ENCODE measurements around the gene CDS1.
"Not testable (repeated sequence)": the region's sequence is repeated elsewhere in the genome, so short reads cannot be mapped to it uniquely, and the experiment has no call there.

CDS1 gene

DNA sequence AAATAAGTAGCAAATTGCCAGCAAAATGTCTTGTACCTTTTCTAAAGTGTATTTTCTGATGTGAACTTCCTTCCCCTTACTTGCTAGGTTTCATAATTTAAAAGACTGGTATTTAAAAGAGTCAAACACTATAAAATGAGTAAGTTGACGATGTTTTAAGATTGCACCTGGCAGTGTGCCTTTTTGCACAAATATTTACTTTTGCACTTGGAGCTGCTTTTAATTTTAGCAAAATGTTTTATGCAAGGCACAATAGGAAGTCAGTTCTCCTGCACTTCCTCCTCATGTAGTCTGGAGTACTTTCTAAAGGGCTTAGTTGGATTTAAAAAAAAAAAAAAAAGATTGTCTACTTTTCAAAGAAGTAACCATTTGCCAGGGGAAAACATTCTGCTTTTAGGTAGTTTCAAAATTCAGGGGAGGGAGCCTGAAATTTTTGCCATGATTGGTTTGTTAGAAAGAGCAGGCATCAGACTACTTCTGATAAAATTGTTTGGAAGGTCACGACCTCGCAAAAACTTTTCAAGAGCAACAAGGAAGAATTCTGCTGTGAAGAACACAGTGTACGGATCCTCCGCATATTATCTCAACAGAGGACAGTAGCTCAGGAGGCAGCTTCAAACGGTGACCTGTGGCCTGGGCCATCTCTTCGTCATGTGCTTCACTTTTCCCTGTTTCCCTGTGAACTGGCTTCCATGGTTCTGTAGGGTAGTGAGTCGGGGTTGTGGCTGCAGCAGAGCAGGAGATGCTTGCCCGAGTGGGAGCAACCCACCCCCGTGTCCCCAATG, 66.1 kb downstream of the CDS1 start:
- no peaks in the 10 kb centered on the region for H3K36me3 ChIP-seq (ENCODE audit: control insufficient read depth, insufficient read depth, low read length)
- H3K4me3 ChIP-seq (ENCODE audit: low read depth, low read length) = no peak overlapping the region
- no peaks in the 10 kb centered on the region for H3K9me3 ChIP-seq (ENCODE audit: control insufficient read depth, insufficient read depth, low read length)
- peaks cover 21% of the 10 kb centered on the region for H3K4me1 ChIP-seq (ENCODE audit: control insufficient read depth, insufficient read depth, low read length)
- no peaks in the 10 kb centered on the region for H3K27me3 ChIP-seq (ENCODE audit: control insufficient read depth, insufficient read depth, low read length)
- no peak overlapping the region for H3K9ac ChIP-seq (ENCODE audit: low read depth, low read length)

DNA sequence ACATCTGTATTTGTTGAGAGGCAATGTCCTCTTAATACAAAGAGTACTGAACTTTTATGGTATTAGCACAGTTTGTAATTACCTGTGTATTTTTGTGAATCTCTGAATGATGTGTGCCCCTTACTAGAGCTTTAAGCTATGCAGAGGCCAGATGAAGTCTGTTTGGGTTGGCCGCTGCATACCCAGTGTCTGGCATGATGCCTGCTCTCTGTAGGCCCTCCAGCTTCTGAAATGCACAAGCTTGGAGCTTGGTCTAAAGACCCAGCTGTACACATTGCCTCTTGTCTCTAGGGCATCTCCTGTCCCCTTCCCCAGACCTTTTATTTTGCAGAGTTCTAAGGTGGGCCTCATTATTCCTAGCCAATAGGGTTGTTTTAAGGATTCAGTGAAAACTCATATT, 68.6 kb downstream of the CDS1 start:
- Histone ChIP-seq H3K4me3 (ENCODE audit: low read depth, low read length) (no peak overlapping the region), H3K9me3 (ENCODE audit: control insufficient read depth, insufficient read depth, low read length) (no peaks in the 10 kb centered on the region), H3K27me3 (ENCODE audit: control insufficient read depth, insufficient read depth, low read length) (no peaks in the 10 kb centered on the region), H3K9ac (ENCODE audit: low read depth, low read length) (no peak overlapping the region), H3K36me3 (ENCODE audit: control insufficient read depth, insufficient read depth, low read length) (no peaks in the 10 kb centered on the region), H3K4me1 (ENCODE audit: control insufficient read depth, insufficient read depth, low read length) (peaks cover 21% of the 10 kb centered on the region)

DNA sequence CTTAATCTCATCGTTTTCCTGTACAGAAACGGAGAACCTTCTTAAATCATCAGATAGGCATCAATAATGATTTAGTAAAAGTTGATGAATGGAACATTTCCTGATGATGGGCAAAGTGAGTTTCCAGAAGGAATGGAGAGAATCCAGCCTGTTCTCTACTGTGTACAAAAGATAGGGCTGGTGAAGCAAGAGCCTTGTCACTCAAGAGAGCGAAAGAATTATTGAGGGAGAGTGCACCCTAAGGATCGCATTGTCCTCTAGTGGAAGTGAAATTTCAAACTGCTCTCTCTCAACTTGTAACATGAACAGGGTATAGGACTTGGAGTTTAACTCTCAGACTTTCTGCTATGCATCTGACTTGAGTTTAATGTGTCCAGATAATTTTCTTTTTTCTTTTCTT, 69.6 kb downstream of the CDS1 start:
- peaks cover 15% of the 10 kb centered on the region for H3K4me1 ChIP-seq (ENCODE audit: control insufficient read depth, insufficient read depth, low read length)
- H3K9me3 ChIP-seq (ENCODE audit: control insufficient read depth, insufficient read depth, low read length) = no peaks in the 10 kb centered on the region
- no peak overlapping the region for H3K4me3 ChIP-seq (ENCODE audit: low read depth, low read length)
- H3K36me3 ChIP-seq (ENCODE audit: control insufficient read depth, insufficient read depth, low read length) = no peaks in the 10 kb centered on the region
- H3K9ac ChIP-seq (ENCODE audit: low read depth, low read length) = no peak overlapping the region
- H3K27me3 ChIP-seq (ENCODE audit: control insufficient read depth, insufficient read depth, low read length) = no peaks in the 10 kb centered on the region

DNA sequence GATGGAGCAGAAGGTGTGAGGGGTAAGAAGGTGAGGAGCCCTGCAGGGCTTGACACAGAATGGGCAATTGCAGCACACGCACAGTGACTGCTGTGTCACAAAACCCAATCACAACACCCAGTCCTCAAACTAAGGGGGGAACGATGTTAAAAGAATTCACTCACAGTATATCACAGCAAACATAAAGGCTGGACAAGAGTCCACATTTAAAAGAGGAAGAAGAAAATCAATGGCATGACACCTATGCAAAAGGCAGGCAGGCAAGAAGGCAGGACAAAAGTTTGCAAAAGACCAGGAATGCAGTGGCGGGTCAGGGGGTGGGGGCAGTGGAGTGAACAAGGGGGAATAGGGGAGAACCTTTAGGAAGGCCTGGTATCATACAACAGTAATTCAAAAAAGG, 77.7 kb downstream of the CDS1 start:
- H3K4me1 ChIP-seq (ENCODE audit: control insufficient read depth, insufficient read depth, low read length) = no peaks in the 10 kb centered on the region
- H3K9me3 ChIP-seq (ENCODE audit: control insufficient read depth, insufficient read depth, low read length) = peaks cover 7% of the 10 kb centered on the region
- no peak overlapping the region for H3K9ac ChIP-seq (ENCODE audit: low read depth, low read length)
- H3K4me3 ChIP-seq (ENCODE audit: low read depth, low read length) = no peak overlapping the region
- no peaks in the 10 kb centered on the region for H3K27me3 ChIP-seq (ENCODE audit: control insufficient read depth, insufficient read depth, low read length)
- H3K36me3 ChIP-seq (ENCODE audit: control insufficient read depth, insufficient read depth, low read length) = no peaks in the 10 kb centered on the region

DNA sequence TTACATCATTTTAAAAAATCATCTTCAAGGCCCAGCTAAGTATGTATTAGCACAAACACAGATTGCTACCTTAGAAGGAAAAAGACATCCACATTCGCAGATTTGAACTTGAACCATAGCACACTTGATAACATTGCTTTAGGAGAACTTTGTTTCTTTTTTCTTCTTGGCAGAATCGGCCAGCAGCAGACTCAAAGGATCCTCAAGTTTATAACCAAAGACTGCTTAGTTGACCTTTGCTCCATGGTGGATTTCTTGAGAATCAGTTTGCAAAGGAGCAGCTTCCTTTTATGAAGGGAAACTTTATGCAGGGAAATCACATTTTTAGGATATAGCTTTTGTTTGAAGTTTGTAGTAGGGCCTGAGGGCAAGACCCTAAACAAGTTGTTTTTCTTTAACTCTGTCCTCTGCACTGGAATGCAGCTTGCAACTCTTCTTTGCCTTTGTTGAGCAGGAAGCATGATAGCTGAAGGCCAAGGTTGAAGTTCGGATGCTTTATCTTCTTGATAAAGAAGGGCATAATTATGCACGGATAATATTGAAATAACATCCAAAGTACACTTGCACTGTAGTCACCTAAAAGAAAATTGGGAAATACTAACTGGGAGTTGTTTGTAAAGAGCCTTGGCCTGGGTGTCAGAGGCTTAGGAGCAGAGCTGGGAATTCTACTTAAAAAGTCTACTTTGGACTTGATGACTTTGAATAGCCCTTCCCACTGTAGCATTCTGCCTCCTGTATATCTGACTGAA, 78.4 kb downstream of the CDS1 start:
- H3K36me3 ChIP-seq (ENCODE audit: control insufficient read depth, insufficient read depth, low read length) = no peaks in the 10 kb centered on the region
- H3K27me3 ChIP-seq (ENCODE audit: control insufficient read depth, insufficient read depth, low read length) = no peaks in the 10 kb centered on the region
- H3K9ac ChIP-seq (ENCODE audit: low read depth, low read length) = no peak overlapping the region
- no peaks in the 10 kb centered on the region for H3K4me1 ChIP-seq (ENCODE audit: control insufficient read depth, insufficient read depth, low read length)
- H3K9me3 ChIP-seq (ENCODE audit: control insufficient read depth, insufficient read depth, low read length) = peaks cover 7% of the 10 kb centered on the region
- no peak overlapping the region for H3K4me3 ChIP-seq (ENCODE audit: low read depth, low read length)

DNA sequence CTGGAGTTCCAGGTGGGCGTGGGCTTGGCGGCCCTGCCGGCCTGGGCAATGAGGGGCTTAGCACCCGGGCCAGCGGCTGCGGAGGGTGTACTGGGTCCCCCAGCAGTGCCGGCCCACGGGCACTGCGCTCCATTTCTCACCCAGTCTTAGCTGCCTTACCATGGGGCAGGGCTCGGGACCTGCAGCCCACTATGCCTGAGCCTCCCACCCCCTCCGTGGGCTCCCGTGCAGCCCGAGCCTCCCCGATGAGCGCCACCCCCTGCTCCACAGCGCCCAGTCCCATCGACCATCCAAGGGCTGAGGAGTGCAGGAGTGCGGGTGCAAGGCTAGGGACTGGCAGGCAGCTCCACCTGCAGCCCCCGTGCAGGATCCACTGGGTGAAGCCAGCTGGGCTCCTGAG, 81.8 kb downstream of the CDS1 start:
- not testable (repeated sequence) for H3K36me3 ChIP-seq (ENCODE audit: control insufficient read depth, insufficient read depth, low read length); H3K4me1 ChIP-seq (ENCODE audit: control insufficient read depth, insufficient read depth, low read length); H3K27me3 ChIP-seq (ENCODE audit: control insufficient read depth, insufficient read depth, low read length); H3K9me3 ChIP-seq (ENCODE audit: control insufficient read depth, insufficient read depth, low read length); H3K9ac ChIP-seq (ENCODE audit: low read depth, low read length); H3K4me3 ChIP-seq (ENCODE audit: low read depth, low read length)

DNA sequence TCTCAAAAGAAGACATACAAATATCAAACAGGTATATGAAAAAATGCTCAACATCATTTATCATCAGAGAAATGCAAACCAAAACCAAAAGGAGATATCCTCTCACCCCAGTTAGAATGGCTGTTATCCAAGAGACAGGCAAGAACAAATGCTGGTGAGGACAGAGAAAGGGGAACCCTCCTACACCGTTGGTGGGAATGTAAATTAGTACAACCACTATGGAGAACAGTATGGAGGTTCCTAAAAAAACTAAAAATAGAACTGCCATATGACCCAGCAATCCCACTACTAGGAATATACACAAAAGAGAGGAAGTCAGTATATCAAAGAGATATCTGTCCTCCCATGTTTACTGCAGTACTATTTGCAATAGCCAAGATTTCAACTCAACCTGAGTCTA, 83.5 kb downstream of the CDS1 start:
- Histone ChIP-seq H3K9ac (ENCODE audit: low read depth, low read length) (no peak overlapping the region), H3K4me1 (ENCODE audit: control insufficient read depth, insufficient read depth, low read length) (no peaks in the 10 kb centered on the region), H3K4me3 (ENCODE audit: low read depth, low read length) (no peak overlapping the region), H3K36me3 (ENCODE audit: control insufficient read depth, insufficient read depth, low read length) (no peaks in the 10 kb centered on the region), H3K27me3 (ENCODE audit: control insufficient read depth, insufficient read depth, low read length) (no peaks in the 10 kb centered on the region), H3K9me3 (ENCODE audit: control insufficient read depth, insufficient read depth, low read length) (no peaks in the 10 kb centered on the region)

DNA sequence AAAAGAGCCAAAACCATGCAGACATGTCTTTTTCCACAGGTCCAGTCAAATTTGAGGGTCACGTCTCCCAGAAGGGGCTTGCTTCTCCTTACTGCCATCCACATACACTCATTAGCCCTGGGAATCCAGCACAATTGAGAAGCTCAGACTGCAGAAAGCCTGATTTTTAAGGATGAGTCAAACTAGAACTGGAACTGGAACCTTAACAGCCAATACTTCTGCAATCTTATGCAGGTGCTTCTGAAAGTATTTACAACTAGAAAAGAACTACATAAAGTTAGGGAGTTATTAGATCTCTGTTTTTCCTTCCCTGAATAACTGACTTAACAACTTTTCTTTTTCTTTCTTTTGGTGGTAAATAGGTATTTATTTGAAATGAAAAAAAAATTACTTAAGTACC, 86.3 kb downstream of the CDS1 start:
- H3K9me3 ChIP-seq (ENCODE audit: control insufficient read depth, insufficient read depth, low read length) = no peaks in the 10 kb centered on the region
- H3K36me3 ChIP-seq (ENCODE audit: control insufficient read depth, insufficient read depth, low read length) = no peaks in the 10 kb centered on the region
- no peaks in the 10 kb centered on the region for H3K27me3 ChIP-seq (ENCODE audit: control insufficient read depth, insufficient read depth, low read length)
- H3K9ac ChIP-seq (ENCODE audit: low read depth, low read length) = no peak overlapping the region
- H3K4me3 ChIP-seq (ENCODE audit: low read depth, low read length) = no peak overlapping the region
- H3K4me1 ChIP-seq (ENCODE audit: control insufficient read depth, insufficient read depth, low read length) = no peaks in the 10 kb centered on the region

DNA sequence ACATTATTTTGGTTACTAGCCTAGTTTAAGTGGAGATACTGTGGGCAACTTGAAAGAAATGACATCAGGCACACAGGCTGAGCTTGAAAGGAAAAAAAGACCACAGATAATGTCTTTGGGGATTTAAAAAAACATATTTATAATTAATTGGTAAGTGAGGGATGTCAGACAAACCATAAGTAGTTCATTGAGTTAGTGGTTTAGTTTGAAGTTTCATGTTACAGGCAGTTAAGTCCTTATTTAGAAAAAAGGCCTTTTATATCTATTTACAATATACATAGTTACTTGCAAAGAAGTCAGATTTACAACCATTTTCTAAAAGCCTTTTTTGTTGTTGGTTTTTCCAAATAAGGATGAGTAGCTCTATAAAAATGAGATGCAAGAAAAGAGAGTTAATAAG, 89.2 kb downstream of the CDS1 start:
- H3K36me3 ChIP-seq (ENCODE audit: control insufficient read depth, insufficient read depth, low read length) = peaks cover 8% of the 10 kb centered on the region

DNA sequence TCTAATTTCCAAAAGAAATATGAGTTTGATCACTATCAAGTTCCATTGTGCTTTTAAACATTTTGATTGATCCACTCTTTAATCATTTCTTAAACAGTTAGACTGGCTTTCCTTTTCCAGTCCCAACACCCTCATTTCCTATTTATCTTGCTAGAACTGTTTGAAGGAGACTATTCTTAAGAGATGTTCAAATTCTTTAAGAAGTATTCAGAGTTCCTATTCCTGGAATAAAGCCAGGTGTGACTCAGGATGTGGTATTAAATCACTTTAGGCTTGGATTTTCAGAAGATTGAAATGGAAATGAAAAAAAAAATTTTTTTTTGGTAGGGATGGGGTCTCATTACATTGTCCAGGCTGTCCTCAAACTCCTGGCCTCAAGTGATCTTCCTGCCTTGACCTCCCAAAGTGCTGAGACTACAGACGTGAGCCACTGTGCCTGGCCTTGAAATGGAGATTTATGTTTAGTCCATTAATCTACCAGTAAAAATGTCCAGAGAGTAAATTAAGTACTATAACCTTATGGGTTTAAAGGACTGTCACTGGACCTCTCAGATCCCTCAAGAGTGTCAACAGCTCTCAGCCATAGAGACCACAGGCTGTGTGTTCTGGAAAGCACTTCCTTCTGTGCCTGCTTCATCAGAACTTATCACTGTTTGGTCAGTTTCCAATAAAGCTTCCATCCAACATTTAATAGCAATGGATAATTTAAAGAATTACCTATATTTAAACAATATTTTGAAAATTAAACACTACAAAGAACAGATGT, 90.7 kb downstream of the CDS1 start:
- Histone ChIP-seq H3K9ac (ENCODE audit: low read depth, low read length) (no peak overlapping the region), H3K4me1 (ENCODE audit: control insufficient read depth, insufficient read depth, low read length) (no peaks in the 10 kb centered on the region), H3K4me3 (ENCODE audit: low read depth, low read length) (no peak overlapping the region), H3K36me3 (ENCODE audit: control insufficient read depth, insufficient read depth, low read length) (peaks cover 10% of the 10 kb centered on the region), H3K9me3 (ENCODE audit: control insufficient read depth, insufficient read depth, low read length) (no peaks in the 10 kb centered on the region), H3K27me3 (ENCODE audit: control insufficient read depth, insufficient read depth, low read length) (no peaks in the 10 kb centered on the region)

More for the DNA sequence above, 89.2 kb downstream of the CDS1 start:
- Histone ChIP-seq H3K4me3 (ENCODE audit: low read depth, low read length) (no peak overlapping the region), H3K4me1 (ENCODE audit: control insufficient read depth, insufficient read depth, low read length) (no peaks in the 10 kb centered on the region), H3K27me3 (ENCODE audit: control insufficient read depth, insufficient read depth, low read length) (no peaks in the 10 kb centered on the region), H3K9me3 (ENCODE audit: control insufficient read depth, insufficient read depth, low read length) (no peaks in the 10 kb centered on the region), H3K9ac (ENCODE audit: low read depth, low read length) (no peak overlapping the region)

DNA sequence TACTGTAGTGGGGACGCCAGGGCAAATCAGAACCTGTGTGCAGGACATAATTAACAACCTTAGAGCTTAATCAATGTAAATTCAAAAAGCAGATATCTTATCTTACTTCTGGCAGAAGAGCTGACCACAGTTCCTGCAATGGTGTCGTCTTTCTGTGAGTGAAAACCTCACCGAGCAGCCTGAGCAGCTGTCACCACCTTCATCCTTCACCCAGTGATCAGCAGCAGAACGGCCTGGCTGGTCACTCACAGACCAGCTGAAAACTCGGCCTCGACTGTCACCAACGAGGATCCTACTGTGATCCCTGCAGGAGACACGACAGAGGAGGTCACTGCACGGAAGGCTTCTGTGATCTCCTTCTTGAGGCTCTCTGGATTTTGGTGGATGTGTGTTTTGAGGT, 94.2 kb downstream of the CDS1 start:
- no peak overlapping the region for H3K4me3 ChIP-seq (ENCODE audit: low read depth, low read length)
- no peaks in the 10 kb centered on the region for H3K9me3 ChIP-seq (ENCODE audit: control insufficient read depth, insufficient read depth, low read length)
- H3K36me3 ChIP-seq (ENCODE audit: control insufficient read depth, insufficient read depth, low read length) = peaks cover 16% of the 10 kb centered on the region
- no peaks in the 10 kb centered on the region for H3K27me3 ChIP-seq (ENCODE audit: control insufficient read depth, insufficient read depth, low read length)
- H3K9ac ChIP-seq (ENCODE audit: low read depth, low read length) = no peak overlapping the region
- no peaks in the 10 kb centered on the region for H3K4me1 ChIP-seq (ENCODE audit: control insufficient read depth, insufficient read depth, low read length)
